Loucy (cell line): ENCODE measurements around the gene OR2AG1.

ENCODE experiments used
- H2AFZ ChIP-seq: fragments of 200-600 bp; sonication (generic); 2 replicates; pipeline ENCODE4 v1.6.0; 2016; ENCODE audit warnings: antibody characterized with exemption, mild to moderate bottlenecking, low read length, moderate library complexity
- H3F3A ChIP-seq: fragments of 200-600 bp; 2 replicates; pipeline ENCODE4 v1.6.0; 2016; ENCODE audit warnings: antibody characterized with exemption, low read depth, mild to moderate bottlenecking
- H3K27me3 ChIP-seq: fragments of 200-600 bp; sonication (generic); 2 replicates; pipeline ENCODE4 v1.6.1; 2014; ENCODE audit warnings: low read length, mild to moderate bottlenecking; ENCODE audit not compliant: insufficient read depth, poor library complexity, severe bottlenecking
- H3K36me3 ChIP-seq: fragments of 200-600 bp; sonication (generic); 2 replicates; pipeline ENCODE4 v1.6.1; 2016; ENCODE audit warnings: low read length; ENCODE audit not compliant: insufficient read depth
- H3K4me1 ChIP-seq: fragments of 200-600 bp; sonication (generic); 2 replicates; pipeline ENCODE4 v1.5.1; 2014; ENCODE audit warnings: low read length, mild to moderate bottlenecking; ENCODE audit not compliant: insufficient read depth, poor library complexity, severe bottlenecking
- H3K4me2 ChIP-seq: fragments of 200-600 bp; sonication (generic); 2 replicates; pipeline ENCODE4 v1.6.0; 2014; ENCODE audit warnings: antibody characterized with exemption, low read length, low read depth, mild to moderate bottlenecking; ENCODE audit not compliant: poor library complexity, severe bottlenecking
- H3K4me3 ChIP-seq: fragments of 200-600 bp; sonication (generic); 2 replicates; pipeline ENCODE4 v1.5.1; 2014; ENCODE audit warnings: low read length, mild to moderate bottlenecking, mixed read lengths; ENCODE audit not compliant: poor library complexity, severe bottlenecking
- H3K79me2 ChIP-seq: fragments of 200-600 bp; sonication (generic); 2 replicates; pipeline ENCODE4 v1.6.1; 2014; ENCODE audit warnings: low read length; ENCODE audit not compliant: insufficient read depth
- H3K9ac ChIP-seq: fragments of 200-600 bp; sonication (generic); 2 replicates; pipeline ENCODE4 v1.6.0; 2014; ENCODE audit warnings: mild to moderate bottlenecking, low read depth, low read length, moderate library complexity; ENCODE audit not compliant: poor library complexity, severe bottlenecking
- H3K9me2 ChIP-seq: fragments of 200-600 bp; sonication (generic); replicated peaks from 2 replicates; pipeline ENCODE4 v1.6.1; 2016; ENCODE audit warnings: low read depth, low read length, mixed read lengths
- H3K9me3 ChIP-seq: fragments of 200-600 bp; sonication (generic); 2 replicates; pipeline ENCODE4 v1.6.1; 2014; ENCODE audit warnings: mild to moderate bottlenecking, antibody characterized with exemption, low read length, low read depth; ENCODE audit not compliant: insufficient read depth
- H4K20me1 ChIP-seq: fragments of 200-600 bp; sonication (generic); 2 replicates; pipeline ENCODE4 v1.6.0; 2014; ENCODE audit warnings: antibody characterized with exemption, low read length, mild to moderate bottlenecking; ENCODE audit not compliant: insufficient read depth, poor library complexity, severe bottlenecking
- EZH2phosphoT487 ChIP-seq: fragments of 200-600 bp; IDR thresholded peaks from 2 replicates; pipeline ENCODE4 v1.6.1; 2018; ENCODE audit warnings: antibody characterized with exemption, mild to moderate bottlenecking, moderate library complexity, borderline replicate concordance
- TF ChIP-seq, protein P1 (sequence below): fragments of 200-600 bp; sonication (generic); conservative IDR thresholded peaks from 2 replicates; pipeline ENCODE4 v1.5.1; 2014; ENCODE audit warnings: mild to moderate bottlenecking, antibody characterized with exemption, low read length

Gene OR2AG1

DNA sequence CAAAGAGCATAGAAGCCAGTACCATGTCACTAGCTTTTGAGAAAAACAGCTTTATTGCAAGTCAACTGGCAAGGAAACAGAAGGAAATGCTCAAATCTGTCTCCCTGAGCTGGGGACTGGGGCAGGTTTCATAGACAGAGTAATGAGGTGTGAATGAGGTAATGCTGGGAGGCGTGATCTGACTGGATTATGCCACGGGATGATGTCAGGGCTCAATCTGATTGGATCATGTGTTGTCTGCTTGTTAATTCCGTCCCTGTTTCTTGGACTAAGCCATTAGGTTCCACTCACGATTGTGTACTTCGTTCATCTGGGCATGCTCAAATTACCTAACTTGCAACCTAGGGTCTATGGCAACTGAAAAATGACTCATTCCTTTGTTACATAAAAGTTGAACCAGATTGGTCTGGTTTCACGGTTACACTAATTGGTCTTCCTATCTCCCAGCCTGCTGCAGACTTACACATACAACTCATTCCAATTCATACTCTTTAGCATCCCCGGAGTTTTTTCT lies 42.5 kb downstream of the OR2AG1 start:
- Histone ChIP-seq H3K27me3 (no peaks in the 10 kb centered on the region), H3F3A (no peaks in the 10 kb centered on the region), H2AFZ (no peak overlapping the region), H3K9ac (no peak overlapping the region), H3K4me1 (no peaks in the 10 kb centered on the region), H3K4me2 (no peak overlapping the region), H3K36me3 (no peaks in the 10 kb centered on the region), H4K20me1 (no peaks in the 10 kb centered on the region), H3K4me3 (no peak overlapping the region), H3K9me3 (no peaks in the 10 kb centered on the region), H3K79me2 (no peaks in the 10 kb centered on the region), H3K9me2 (no peaks in the 10 kb centered on the region)
- TF ChIP-seq, protein P1, sequence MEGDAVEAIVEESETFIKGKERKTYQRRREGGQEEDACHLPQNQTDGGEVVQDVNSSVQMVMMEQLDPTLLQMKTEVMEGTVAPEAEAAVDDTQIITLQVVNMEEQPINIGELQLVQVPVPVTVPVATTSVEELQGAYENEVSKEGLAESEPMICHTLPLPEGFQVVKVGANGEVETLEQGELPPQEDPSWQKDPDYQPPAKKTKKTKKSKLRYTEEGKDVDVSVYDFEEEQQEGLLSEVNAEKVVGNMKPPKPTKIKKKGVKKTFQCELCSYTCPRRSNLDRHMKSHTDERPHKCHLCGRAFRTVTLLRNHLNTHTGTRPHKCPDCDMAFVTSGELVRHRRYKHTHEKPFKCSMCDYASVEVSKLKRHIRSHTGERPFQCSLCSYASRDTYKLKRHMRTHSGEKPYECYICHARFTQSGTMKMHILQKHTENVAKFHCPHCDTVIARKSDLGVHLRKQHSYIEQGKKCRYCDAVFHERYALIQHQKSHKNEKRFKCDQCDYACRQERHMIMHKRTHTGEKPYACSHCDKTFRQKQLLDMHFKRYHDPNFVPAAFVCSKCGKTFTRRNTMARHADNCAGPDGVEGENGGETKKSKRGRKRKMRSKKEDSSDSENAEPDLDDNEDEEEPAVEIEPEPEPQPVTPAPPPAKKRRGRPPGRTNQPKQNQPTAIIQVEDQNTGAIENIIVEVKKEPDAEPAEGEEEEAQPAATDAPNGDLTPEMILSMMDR = no peak
- no peak for TF ChIP-seq EZH2phosphoT487

DNA sequence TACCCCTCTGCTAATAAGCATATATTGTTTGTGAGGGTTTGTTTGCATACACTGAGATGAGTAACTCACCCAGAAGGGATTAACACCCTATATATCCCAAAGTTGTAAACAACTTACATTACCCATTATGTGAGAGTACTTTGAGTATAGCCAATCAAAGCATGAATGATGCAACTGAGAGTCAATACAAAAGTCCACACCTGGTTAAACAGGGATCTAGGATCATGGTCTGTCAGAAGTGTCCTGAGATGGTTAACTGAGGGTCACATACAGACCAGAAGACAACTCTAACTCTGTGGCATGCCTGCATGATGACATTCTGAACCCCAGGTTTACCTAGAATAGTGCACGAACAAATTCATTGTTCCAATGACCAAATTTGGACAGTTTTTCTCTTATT lies 45.3 kb downstream of the OR2AG1 start:
- H3K4me1 ChIP-seq = no peaks in the 10 kb centered on the region
- no peaks in the 10 kb centered on the region for H3K9me2 ChIP-seq
- H3K79me2 ChIP-seq = no peaks in the 10 kb centered on the region
- no peaks in the 10 kb centered on the region for H4K20me1 ChIP-seq
- no peaks in the 10 kb centered on the region for H3K27me3 ChIP-seq
- no peaks in the 10 kb centered on the region for H3K36me3 ChIP-seq
- H3K4me2 ChIP-seq = no peak overlapping the region
- no peaks in the 10 kb centered on the region for H3F3A ChIP-seq
- H3K4me3 ChIP-seq = no peak overlapping the region
- H3K9me3 ChIP-seq = no peaks in the 10 kb centered on the region
- no peak overlapping the region for H3K9ac ChIP-seq
- TF ChIP-seq, protein P1 = no peak
- TF ChIP-seq EZH2phosphoT487 = no peak
- H2AFZ ChIP-seq = no peak overlapping the region

DNA sequence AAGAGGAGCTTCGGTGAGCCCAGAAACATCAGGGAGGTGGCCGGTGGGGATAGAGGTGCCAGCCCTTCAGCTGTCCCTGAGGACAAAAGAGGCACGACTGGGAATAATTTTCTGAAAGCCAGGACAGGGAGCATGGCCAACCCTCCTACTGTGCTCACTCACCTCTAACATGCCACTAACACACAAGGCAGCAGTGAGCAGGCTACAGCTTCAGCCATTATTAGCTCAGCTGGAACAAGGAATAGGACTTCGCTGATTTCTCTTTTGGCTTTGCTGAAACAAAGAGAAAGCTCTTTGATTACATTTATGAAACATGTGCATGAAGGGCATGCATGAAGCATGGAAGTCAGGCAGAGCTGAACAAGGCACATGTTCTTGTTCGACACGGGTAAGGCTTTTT lies 50.5 kb downstream of the OR2AG1 start:
- Histone ChIP-seq H3K27me3 (no peaks in the 10 kb centered on the region), H3K79me2 (no peaks in the 10 kb centered on the region), H3K9me2 (no peaks in the 10 kb centered on the region), H3K4me3 (no peak overlapping the region), H3K36me3 (no peaks in the 10 kb centered on the region), H3F3A (no peaks in the 10 kb centered on the region), H2AFZ (no peak overlapping the region), H3K9me3 (no peaks in the 10 kb centered on the region), H3K9ac (no peak overlapping the region), H4K20me1 (no peaks in the 10 kb centered on the region), H3K4me1 (no peaks in the 10 kb centered on the region), H3K4me2 (no peak overlapping the region)
- TF ChIP-seq, protein P1 = no peak
- no peak for TF ChIP-seq EZH2phosphoT487
